Nucleus accumbens (tissue), 56 donors: ENCODE measurements around the gene C1orf94.

Source experiments
- DNase-seq, 56 donors: peaks; one replicate each; lab custom pipeline; 2025; lab: John Stamatoyannopoulos, UW

The C1orf94 gene

DNA sequence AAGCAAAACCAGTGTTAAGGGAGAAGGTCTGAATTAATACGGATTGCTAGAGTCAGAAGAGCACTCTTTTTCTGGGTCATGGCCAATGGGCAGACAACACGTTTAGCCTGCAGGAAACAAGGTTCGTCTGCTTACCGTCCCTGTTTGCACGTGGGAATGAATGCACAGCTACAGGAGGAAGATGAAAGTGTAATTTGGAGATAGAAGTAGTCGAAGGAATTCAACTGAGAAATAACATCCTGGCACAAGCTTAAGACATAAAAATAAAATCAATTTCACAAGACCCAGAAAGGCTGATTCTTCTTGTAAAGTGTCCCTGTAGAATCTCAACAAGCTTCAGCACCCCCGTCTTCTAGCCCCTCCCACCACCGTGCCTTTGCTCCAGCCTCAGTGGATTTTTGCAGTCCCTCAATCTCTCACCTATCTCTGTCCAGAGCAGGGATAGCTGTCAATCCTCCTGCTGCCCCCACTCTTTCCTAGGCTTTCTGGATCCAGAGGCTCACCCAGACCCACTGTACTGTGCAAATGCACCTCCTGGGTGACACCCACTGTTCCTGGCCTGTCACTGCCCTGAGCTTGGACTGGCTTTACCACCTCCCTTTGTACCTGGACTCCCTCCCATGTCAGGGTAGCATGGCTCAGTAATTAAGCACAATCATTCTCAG is 60.6 kb downstream of the C1orf94 start:
- DNase-seq: no peak

- DNase-seq: no peak
Observed at GRCh38 chr1:34245967-34246366, 69.3 kb downstream of the C1orf94 start.

- no peak for DNase-seq
Observed at GRCh38 chr1:34250342-34250741, 73.6 kb downstream of the C1orf94 start.

GRCh38 chr1:34262023-34262853 is 85.5 kb downstream of the C1orf94 start:
- no peak for DNase-seq

- no peak for DNase-seq
Observed at GRCh38 chr1:34262921-34263320, 86.2 kb downstream of the C1orf94 start.

DNA sequence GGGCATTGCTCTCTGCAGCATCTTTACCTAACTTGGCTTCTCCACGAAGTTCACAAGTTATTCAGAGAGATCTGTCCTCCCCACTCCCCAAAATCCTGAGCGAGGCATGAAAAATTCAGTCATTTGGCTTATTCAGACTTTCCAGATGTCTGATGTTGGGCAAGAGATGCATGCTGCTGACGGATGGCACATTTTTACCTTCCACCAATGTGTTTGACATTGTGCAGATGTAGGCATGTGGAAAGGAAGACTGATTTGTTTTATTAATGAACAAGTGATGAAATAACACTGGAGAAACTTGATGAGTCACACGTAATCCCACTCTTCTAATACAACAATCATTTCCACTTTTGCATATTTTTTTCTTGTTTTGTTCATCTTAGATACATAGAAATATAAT is 86.7 kb downstream of the C1orf94 start:
- DNase-seq: no peak

DNA sequence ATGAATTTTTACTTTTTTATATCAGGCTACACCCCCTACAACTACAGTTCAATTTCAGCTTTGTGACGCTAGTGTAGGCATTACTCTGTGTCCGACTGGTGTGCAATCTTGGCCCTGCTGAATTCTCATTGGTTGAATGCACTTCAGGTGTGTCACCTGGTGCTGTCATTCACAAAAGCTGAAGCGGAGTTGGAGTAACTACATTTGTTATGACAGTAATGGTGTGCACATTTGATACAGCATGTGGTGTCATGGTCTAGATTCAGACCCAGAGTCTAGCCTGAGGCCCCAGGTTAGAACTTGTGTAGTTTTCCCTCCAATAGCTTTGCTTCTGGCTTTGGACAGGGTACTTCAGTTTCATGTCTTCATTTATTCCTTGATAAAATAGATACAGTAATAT is 88.7 kb downstream of the C1orf94 start:
- no peak for DNase-seq

DNA sequence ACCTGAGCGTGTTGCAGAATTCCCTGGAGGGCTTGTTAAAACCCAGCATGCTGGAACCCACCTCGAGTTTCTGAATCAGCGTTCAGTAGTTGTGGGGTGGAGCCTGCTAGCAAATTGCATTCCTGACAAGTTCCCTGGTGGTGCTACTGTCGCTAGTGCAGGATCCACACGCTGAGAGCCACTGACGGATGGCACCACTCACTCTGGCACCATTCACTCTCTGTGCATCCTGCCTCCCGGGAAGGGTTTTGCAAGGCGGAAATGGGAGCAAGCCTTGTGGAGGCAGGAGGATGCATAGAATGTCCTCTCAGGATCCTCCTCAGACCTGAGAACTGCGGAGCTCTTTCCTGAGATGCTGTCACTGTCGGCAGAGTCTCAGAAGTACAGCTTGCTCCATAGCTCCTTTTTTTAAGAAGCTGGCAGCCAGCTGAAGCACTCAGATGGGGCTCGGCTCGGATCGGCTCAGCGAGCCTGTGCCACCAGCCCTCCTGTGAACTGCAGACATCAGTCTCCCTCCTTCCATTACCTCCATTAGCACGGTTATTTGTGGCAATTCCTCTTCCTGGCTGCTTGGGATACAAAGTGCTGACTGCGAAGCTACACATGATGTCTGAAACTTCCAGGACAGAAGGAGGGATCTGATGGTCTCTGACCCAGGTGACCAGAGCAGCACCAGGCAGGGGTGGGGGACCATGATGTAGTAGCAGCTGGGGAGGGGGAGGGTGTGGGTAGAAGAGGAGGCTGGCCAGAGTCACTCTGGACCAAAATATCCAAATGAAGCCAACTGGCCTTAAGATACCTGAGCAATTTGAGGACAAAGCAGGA is 89.6 kb downstream of the C1orf94 start:
- peak in 35 of 56 donors; percentile 2 to 70 (median 30) for DNase-seq

- DNase-seq: no peak
Observed at GRCh38 chr1:34267326-34267725, 90.6 kb downstream of the C1orf94 start.

GRCh38 chr1:34268311-34268954 is 91.7 kb downstream of the C1orf94 start:
- DNase-seq: peak in 40 of 56 donors; percentile 5 to 86 (median 56)
